Duodenal mucosa (tissue), 2 donors: ENCODE measurements around the gene DGKI.

Source experiments
- H3K27ac ChIP-seq: one replicate; pipeline ENCODE4 v1.7.0; 2013; ENCODE audit warnings: low read depth, low read length
- H3K27me3 ChIP-seq, 2 donors: one replicate each; pipeline ENCODE4 v1.7.0; 2013; ENCODE audit warnings: low read length in 2 of 2, control low read depth in 1 of 2; ENCODE audit not compliant: insufficient read depth in 2 of 2, control insufficient read depth in 1 of 2
- H3K36me3 ChIP-seq, 2 donors: one replicate each; pipeline ENCODE4 v1.7.0; 2013; ENCODE audit warnings: low read length in 2 of 2, control low read depth in 1 of 2; ENCODE audit not compliant: insufficient read depth in 2 of 2, control insufficient read depth in 1 of 2
- H3K4me1 ChIP-seq, 2 donors: one replicate each; pipeline ENCODE4 v1.7.0; 2013; ENCODE audit warnings: low read length in 2 of 2, control low read depth in 1 of 2; ENCODE audit not compliant: insufficient read depth in 2 of 2, control insufficient read depth in 1 of 2
- H3K4me3 ChIP-seq, 2 donors: one replicate each; pipeline ENCODE4 v1.7.0; 2013; ENCODE audit warnings: low read length in 2 of 2, low read depth in 1 of 2
- H3K9ac ChIP-seq, 2 donors: one replicate each; pipeline ENCODE4 v1.7.0; 2013; ENCODE audit warnings: low read length in 2 of 2, low read depth in 1 of 2
- H3K9me3 ChIP-seq, 2 donors: one replicate each; pipeline ENCODE4 v1.7.0; 2013; ENCODE audit warnings: low read length in 2 of 2, control low read depth in 1 of 2; ENCODE audit not compliant: control insufficient read depth in 1 of 2

The DGKI gene

GRCh38 chr7:137685433-137686164, 161.2 kb downstream of the DGKI start:
- no peak overlapping the region for H3K27ac ChIP-seq
- H3K36me3 ChIP-seq = no peaks in the 10 kb centered on the region
- H3K4me3 ChIP-seq = no peak overlapping the region
- H3K9ac ChIP-seq = no peak overlapping the region
- no peaks in the 10 kb centered on the region for H3K27me3 ChIP-seq
- no peaks in the 10 kb centered on the region for H3K9me3 ChIP-seq
- no peaks in the 10 kb centered on the region for H3K4me1 ChIP-seq

- H3K27me3 ChIP-seq = no peaks in the 10 kb centered on the region
- no peak overlapping the region for H3K4me3 ChIP-seq
- no peaks in the 10 kb centered on the region for H3K4me1 ChIP-seq
- no peaks in the 10 kb centered on the region for H3K36me3 ChIP-seq
- no peak overlapping the region for H3K9ac ChIP-seq
- no peak overlapping the region for H3K27ac ChIP-seq
- no peaks in the 10 kb centered on the region for H3K9me3 ChIP-seq
These were observed 162.0 kb downstream of the DGKI start for GRCh38 chr7:137684776-137685175.

- H3K27ac ChIP-seq = no peak overlapping the region
- no peaks in the 10 kb centered on the region for H3K9me3 ChIP-seq
- H3K9ac ChIP-seq = no peak overlapping the region
- H3K4me1 ChIP-seq = no peaks in the 10 kb centered on the region
- H3K27me3 ChIP-seq = no peaks in the 10 kb centered on the region
- no peaks in the 10 kb centered on the region for H3K36me3 ChIP-seq
- H3K4me3 ChIP-seq = no peak overlapping the region
These were observed 162.5 kb downstream of the DGKI start for GRCh38 chr7:137684316-137684715.

DNA sequence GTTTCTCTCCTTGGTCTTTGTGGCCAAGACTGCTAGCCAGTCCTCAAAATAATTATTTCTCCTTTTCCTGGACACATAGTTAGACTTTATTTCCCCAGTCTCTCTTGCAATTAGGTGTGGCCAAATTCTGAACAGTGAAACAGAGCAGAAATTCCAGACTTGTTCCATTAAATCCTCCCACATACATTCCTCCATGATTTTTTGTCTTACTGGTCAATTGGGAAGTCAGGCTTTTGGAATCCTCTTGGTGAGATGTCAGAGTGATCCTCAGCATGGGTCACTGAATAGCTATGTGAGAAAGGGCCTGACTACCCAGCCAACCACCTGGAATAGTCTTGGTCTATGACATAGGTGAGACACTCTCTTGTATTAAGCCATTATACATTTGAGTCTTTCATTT, 164.2 kb downstream of the DGKI start:
- Histone ChIP-seq H3K27ac (no peak overlapping the region), H3K9me3 (no peaks in the 10 kb centered on the region), H3K9ac (no peak overlapping the region), H3K4me3 (no peak overlapping the region), H3K27me3 (no peaks in the 10 kb centered on the region), H3K36me3 (no peaks in the 10 kb centered on the region), H3K4me1 (no peaks in the 10 kb centered on the region)

DNA sequence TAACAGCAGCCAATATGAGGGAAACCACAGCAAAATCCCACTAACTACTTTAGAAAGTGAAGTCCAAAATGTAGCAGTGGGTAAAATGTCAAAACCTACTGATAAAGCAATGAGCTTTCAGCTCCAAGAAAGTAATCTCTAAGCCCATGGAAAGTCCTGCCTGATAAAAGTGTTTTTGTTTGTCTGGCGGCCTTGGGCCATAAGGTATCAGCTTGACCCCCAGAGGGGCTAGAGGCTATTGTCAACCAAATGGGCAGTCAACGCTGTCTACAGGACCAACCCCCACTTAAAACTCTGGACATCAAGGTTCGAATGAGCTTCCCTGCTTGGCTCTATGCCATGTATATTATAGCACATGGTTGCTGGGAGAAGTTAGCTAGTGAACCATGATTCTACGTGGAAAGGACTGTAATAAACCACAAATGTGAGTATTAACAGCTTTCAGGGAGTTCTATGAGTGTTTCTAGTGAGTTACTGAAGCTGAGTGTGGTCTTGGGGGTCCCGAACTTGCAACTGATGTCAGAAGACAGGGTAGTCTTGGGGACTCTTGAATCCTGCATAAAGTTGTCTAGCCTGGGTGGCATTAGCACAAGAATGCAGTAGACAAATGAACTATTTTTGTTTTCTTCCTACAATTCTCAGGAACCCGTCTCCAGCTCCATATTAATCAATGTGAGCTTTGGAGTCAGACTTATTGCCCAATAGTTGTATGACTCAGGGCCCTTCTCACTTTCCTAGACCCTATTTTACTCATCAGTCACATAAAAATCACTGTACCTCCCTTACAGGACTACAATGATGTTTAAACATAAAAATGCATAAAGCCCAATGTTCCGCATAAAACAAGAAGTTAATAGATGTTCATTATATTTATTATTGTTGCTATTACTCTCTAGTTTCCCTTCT, 164.9 kb downstream of the DGKI start:
- H3K36me3 ChIP-seq = no peaks in the 10 kb centered on the region
- H3K27me3 ChIP-seq = no peaks in the 10 kb centered on the region
- H3K4me1 ChIP-seq = no peaks in the 10 kb centered on the region
- no peaks in the 10 kb centered on the region for H3K9me3 ChIP-seq
- H3K4me3 ChIP-seq = no peak overlapping the region
- no peak overlapping the region for H3K9ac ChIP-seq
- no peak overlapping the region for H3K27ac ChIP-seq

- no peak overlapping the region for H3K4me3 ChIP-seq
- peaks cover 0 to 7% of the 10 kb centered on the region in 2 donors for H3K27me3 ChIP-seq
- no peak overlapping the region for H3K9ac ChIP-seq
- H3K36me3 ChIP-seq = no peaks in the 10 kb centered on the region
- H3K27ac ChIP-seq = no peak overlapping the region
- H3K9me3 ChIP-seq = no peaks in the 10 kb centered on the region
- H3K4me1 ChIP-seq = no peaks in the 10 kb centered on the region
These were observed 172.0 kb downstream of the DGKI start for GRCh38 chr7:137674551-137675409.

DNA sequence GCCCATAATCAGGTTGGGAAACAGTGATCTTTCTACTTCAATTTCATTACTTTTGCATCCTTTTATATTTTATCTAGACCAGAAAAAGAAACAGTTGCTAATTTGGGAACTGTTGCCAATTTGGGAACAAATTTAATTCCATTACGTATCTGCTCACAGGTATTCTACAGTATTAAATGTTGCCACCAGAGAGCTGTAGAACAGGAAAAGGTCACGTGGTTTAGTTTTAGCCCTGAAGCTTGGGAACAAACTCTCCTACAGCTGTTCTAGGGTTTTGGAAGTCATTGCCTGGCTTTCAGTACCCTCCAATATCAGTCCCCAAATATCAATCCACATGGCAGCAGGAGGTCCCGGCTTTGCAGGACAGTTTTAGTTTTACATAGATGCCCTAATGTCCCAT, 172.7 kb downstream of the DGKI start:
- H3K36me3 ChIP-seq = no peaks in the 10 kb centered on the region
- no peak overlapping the region for H3K4me3 ChIP-seq
- no peak overlapping the region for H3K9ac ChIP-seq
- no peak overlapping the region for H3K27ac ChIP-seq
- no peaks in the 10 kb centered on the region for H3K4me1 ChIP-seq
- H3K9me3 ChIP-seq = no peaks in the 10 kb centered on the region
- peaks cover 0 to 7% of the 10 kb centered on the region in 2 donors for H3K27me3 ChIP-seq

GRCh38 chr7:137671920-137672319, 174.9 kb downstream of the DGKI start:
- H3K9me3 ChIP-seq = no peaks in the 10 kb centered on the region
- H3K36me3 ChIP-seq = no peaks in the 10 kb centered on the region
- no peak overlapping the region for H3K27ac ChIP-seq
- no peak overlapping the region for H3K4me3 ChIP-seq
- no peaks in the 10 kb centered on the region for H3K4me1 ChIP-seq
- H3K27me3 ChIP-seq = peaks cover 0 to 7% of the 10 kb centered on the region in 2 donors
- no peak overlapping the region for H3K9ac ChIP-seq

GRCh38 chr7:137670222-137671064, 176.3 kb downstream of the DGKI start:
- H3K4me1 ChIP-seq = no peaks in the 10 kb centered on the region
- H3K4me3 ChIP-seq = no peak overlapping the region
- no peaks in the 10 kb centered on the region for H3K36me3 ChIP-seq
- no peaks in the 10 kb centered on the region for H3K9me3 ChIP-seq
- H3K27me3 ChIP-seq = peaks cover 0 to 7% of the 10 kb centered on the region in 2 donors
- H3K27ac ChIP-seq = no peak overlapping the region
- H3K9ac ChIP-seq = no peak overlapping the region
